ENCODE data around the gene MUC15. TPM values are rescaled to one million over a fixed set of nuclear protein-coding genes. Genes with fewer than 3 reads are reported as not detected.

The MUC15 gene
- total RNA-seq, 2 donors from 2014 or later: not detected

GRCh38 chr11:26549176-26549575, 22.9 kb downstream of the MUC15 start:
- no peak overlapping the region for H3K4me3 ChIP-seq
- H3K4me1 ChIP-seq: no peaks in the 10 kb centered on the region
- no peaks in the 10 kb centered on the region for H3K36me3 ChIP-seq
- H3K27ac ChIP-seq: no peak overlapping the region
- no peaks in the 10 kb centered on the region for H3K27me3 ChIP-seq
- TF ChIP-seq CTCF (IDR thresholded peaks at IDR 0.05): no peak
- DNase-seq (ENCODE audit: low spot score): no peak
- H3K9me3 ChIP-seq: no peaks in the 10 kb centered on the region

- Histone ChIP-seq H3K4me3 (no peak overlapping the region), H3K27me3 (no peaks in the 10 kb centered on the region), H3K27ac (no peak overlapping the region), H3K4me1 (no peaks in the 10 kb centered on the region), H3K36me3 (no peaks in the 10 kb centered on the region), H3K9me3 (no peaks in the 10 kb centered on the region)
- DNase-seq (ENCODE audit: low spot score): no peak
- TF ChIP-seq CTCF (IDR thresholded peaks at IDR 0.05): no peak
These were observed 30.2 kb downstream of the MUC15 start for GRCh38 chr11:26541870-26542269.

GRCh38 chr11:26539517-26539916, 32.5 kb downstream of the MUC15 start:
- Histone ChIP-seq H3K27ac (no peak overlapping the region), H3K9me3 (no peaks in the 10 kb centered on the region), H3K27me3 (no peaks in the 10 kb centered on the region), H3K4me1 (no peaks in the 10 kb centered on the region), H3K4me3 (no peak overlapping the region), H3K36me3 (no peaks in the 10 kb centered on the region)
- TF ChIP-seq CTCF (IDR thresholded peaks at IDR 0.05): no peak
- no peak for DNase-seq (ENCODE audit: low spot score)

GRCh38 chr11:26537341-26537740, 34.7 kb downstream of the MUC15 start:
- H3K36me3 ChIP-seq: no peaks in the 10 kb centered on the region
- no peaks in the 10 kb centered on the region for H3K4me1 ChIP-seq
- no peaks in the 10 kb centered on the region for H3K27me3 ChIP-seq
- no peak overlapping the region for H3K4me3 ChIP-seq
- DNase-seq (ENCODE audit: low spot score): no peak
- TF ChIP-seq CTCF (IDR thresholded peaks at IDR 0.05): no peak
- H3K27ac ChIP-seq: no peak overlapping the region
- no peaks in the 10 kb centered on the region for H3K9me3 ChIP-seq

GRCh38 chr11:26527685-26528084, 44.4 kb downstream of the MUC15 start:
- H3K4me3 ChIP-seq: no peak overlapping the region
- H3K27me3 ChIP-seq: no peaks in the 10 kb centered on the region
- no peak for TF ChIP-seq CTCF (IDR thresholded peaks at IDR 0.05)
- no peak overlapping the region for H3K27ac ChIP-seq
- no peak for DNase-seq (ENCODE audit: low spot score)
- no peaks in the 10 kb centered on the region for H3K4me1 ChIP-seq
- H3K9me3 ChIP-seq: no peaks in the 10 kb centered on the region
- H3K36me3 ChIP-seq: no peaks in the 10 kb centered on the region

GRCh38 chr11:26522912-26523610, 49.0 kb downstream of the MUC15 start:
- H3K4me3 ChIP-seq: no peak overlapping the region
- H3K27me3 ChIP-seq: no peaks in the 10 kb centered on the region
- no peaks in the 10 kb centered on the region for H3K9me3 ChIP-seq
- no peaks in the 10 kb centered on the region for H3K4me1 ChIP-seq
- H3K36me3 ChIP-seq: no peaks in the 10 kb centered on the region
- no peak overlapping the region for H3K27ac ChIP-seq
- no peak for DNase-seq (ENCODE audit: low spot score)
- no peak for TF ChIP-seq CTCF (IDR thresholded peaks at IDR 0.05)

Measured in right atrium auricular region (tissue), 2 donors.